C4-2B (cell line): Measurements from ENCODE around the gene CIBAR2.

Source experiments
- ZFX ChIP-seq: fragments of 450-650 bp; IDR thresholded peaks from 2 replicates; pipeline ENCODE4 v1.6.1; 2017
- TF ChIP-seq, protein P1 (sequence below): fragments of 450-650 bp; conservative IDR thresholded peaks from 2 replicates; pipeline ENCODE4 v1.5.1; 2017; ENCODE audit warnings: mild to moderate bottlenecking

GRCh38 chr16:85130705-85131028, 18.4 kb upstream of the CIBAR2 start:
- TF ChIP-seq, protein P1, sequence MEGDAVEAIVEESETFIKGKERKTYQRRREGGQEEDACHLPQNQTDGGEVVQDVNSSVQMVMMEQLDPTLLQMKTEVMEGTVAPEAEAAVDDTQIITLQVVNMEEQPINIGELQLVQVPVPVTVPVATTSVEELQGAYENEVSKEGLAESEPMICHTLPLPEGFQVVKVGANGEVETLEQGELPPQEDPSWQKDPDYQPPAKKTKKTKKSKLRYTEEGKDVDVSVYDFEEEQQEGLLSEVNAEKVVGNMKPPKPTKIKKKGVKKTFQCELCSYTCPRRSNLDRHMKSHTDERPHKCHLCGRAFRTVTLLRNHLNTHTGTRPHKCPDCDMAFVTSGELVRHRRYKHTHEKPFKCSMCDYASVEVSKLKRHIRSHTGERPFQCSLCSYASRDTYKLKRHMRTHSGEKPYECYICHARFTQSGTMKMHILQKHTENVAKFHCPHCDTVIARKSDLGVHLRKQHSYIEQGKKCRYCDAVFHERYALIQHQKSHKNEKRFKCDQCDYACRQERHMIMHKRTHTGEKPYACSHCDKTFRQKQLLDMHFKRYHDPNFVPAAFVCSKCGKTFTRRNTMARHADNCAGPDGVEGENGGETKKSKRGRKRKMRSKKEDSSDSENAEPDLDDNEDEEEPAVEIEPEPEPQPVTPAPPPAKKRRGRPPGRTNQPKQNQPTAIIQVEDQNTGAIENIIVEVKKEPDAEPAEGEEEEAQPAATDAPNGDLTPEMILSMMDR: no peak
- no peak for TF ChIP-seq ZFX
